NCI-H82 treated with DMSO at 0.1 percent for 48 hours (cell line): Measurements from ENCODE around the gene APOL1.
"Not testable (repeated sequence)": the region's sequence is repeated elsewhere in the genome, so short reads cannot be mapped to it uniquely, and the experiment has no call there.

Experiments used
- DNase-seq: peaks from one replicate; lab custom pipeline; 2025; ENCODE audit not compliant: unreplicated experiment; lab: John Stamatoyannopoulos, UW

APOL1 gene

DNA sequence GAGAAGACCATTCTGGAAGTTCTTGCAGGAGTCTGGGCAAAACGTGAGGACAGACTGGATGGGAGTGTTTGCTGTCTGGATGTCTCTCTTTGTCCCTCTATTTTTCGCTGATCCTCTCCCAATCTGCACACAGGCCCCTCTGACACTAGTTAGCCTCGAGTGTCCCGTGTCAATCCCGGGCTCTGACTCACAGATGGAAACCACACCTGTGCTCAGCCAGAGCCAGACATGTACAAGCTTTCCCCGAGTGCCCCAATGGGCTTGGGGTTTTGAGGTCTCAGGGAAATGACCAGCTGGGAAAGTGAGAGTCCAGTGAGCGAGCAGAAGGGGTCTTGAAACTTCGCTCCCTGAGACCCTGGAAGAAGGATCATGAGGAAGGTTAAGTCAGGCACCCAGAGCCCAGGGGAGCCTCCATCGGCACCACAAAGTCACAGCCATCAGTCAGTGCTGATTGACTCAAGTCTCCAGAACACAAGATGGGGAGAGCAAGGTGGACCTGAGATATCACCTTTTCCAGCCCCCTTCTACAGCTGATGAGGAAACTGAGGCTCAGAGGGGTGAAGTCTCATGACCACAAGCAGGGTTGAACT is 27.5 kb upstream of the APOL1 start:
- no peak for DNase-seq

DNA sequence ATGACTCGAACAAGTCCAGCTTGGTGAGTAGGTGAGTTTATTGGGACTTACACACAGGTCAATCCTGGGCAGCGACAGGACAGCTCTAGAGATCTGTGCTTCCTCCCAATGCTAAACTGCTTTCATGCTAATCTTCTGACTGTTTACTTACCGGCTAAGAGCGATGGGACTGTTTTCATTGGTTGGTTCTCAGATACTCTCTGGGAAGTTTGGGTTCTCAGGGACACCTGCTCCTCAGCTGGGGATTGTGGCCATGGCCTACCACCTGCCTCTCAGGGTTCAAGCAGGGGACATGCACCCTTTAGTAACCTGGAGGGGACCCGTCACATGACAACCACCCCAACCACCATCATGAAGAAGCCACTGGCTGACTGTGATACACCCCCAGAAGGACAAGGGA is 26.7 kb upstream of the APOL1 start:
- no peak for DNase-seq

- DNase-seq: no peak
Observed at GRCh38 chr22:36227396-36227795, 25.5 kb upstream of the APOL1 start.

DNA sequence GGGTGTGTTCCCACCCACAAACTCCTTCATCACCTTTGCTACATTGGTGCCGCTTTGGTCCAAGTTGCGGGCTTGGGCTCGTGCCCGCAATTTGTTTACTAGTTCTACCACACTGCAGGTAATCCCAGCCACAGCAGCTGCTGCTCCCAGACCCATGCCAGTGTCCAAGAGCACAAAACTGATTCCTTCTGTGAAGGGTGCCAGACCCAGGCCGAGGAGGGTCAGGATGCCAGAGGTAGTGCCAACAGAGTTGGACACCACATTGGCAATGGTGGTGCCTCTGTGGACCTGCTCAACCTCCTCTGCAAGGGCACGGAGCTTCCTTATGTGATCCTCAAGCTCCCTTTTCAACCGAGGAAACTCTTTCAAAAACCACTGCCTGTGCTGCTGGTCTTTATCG is 25.1 kb upstream of the APOL1 start:
- no peak for DNase-seq

GRCh38 chr22:36228369-36228768 is 24.6 kb upstream of the APOL1 start:
- DNase-seq: not testable (repeated sequence)

DNA sequence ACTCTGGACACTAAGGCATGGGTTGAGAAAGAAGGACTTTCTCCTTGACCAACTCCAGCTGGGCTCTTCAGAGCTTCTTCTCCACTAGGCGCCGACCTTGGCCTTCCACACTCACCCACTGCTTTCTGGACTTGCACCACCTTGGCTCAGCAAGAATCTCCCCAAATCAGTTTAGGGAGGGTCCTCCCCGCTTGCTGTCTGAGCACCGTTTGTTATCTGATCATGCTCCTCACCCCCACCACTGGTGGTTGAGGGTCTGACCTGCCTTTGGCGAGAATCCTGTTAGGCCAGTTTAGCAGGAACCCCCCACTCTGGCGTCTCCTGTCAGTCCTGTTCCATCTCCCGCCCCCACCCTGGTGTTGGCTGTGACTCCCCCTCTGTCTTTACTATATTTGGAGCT is 24.0 kb upstream of the APOL1 start:
- no peak for DNase-seq

DNA sequence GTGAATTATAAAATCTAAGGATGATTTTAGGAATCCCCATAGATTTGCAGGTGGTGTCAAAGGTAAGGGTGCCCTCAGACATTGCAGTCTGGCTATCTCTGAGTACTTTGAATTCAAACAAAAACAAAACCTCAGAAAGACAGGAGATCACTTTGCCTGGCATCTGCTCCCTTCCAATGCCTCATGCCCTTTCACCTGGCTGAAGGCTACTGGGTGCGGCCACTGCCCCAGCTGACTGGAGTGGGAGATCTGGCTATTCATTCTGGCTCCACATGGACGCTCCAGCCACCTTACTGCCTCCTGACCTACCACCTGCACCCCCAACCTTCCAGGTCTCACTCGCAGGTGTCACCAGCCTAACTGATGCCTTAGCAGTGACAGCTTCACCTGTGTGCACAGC is 23.3 kb upstream of the APOL1 start:
- DNase-seq: not testable (repeated sequence)

- not testable (repeated sequence) for DNase-seq
Observed at GRCh38 chr22:36231051-36231450, 21.9 kb upstream of the APOL1 start.

DNA sequence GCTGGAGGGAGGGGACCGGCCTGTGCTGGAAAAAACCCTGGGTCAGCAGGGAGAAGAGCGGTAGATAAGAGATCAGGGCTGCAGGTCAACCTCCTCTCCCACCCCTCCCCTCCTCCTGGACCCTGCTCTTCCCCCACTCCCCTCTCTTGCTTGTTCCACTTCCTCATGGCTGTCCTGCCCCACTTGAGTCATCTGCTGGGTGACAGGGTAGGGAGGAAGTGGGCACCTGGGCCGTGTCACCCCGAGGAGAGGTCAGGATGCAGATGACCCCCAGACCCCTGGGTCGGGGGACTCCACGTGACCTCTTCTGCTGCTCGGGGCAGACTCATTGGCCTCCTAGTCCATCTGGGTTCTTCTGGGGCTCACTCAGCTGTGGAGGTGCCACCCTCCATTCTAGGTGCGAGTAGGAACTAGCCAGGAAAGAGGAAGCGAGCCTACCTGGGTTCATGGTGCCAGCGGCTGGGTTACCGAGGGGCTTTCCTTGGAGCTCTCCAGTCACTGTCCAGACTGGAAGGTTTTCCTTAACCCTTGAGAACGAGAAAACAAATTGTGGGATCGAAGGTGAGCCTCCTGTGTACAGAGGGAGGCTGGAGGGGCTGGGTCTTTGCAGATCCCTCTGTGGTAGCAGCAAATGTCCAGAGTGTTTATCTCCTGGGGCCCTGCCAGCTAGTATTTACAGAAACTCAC is 20.1 kb upstream of the APOL1 start:
- no peak for DNase-seq

GRCh38 chr22:36233796-36234195 is 19.1 kb upstream of the APOL1 start:
- no peak for DNase-seq

DNA sequence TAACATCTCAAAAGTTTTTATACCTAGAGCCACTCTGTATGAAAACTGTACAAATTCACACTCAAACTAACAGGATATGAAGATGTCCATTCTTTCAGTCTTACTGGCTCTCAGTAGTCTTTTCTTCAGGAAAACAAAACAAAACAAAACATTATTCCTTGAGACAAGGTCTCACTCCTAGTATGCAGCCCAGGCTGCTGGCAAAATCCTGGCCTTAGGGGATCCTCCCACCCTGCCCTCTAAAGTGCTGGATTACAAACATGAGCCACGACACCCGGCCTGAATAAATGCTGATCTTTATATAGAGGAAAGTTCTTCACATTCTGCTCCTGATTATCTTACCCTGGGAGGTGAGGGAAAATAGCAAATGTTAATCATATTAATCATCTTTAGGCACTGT is 18.7 kb upstream of the APOL1 start:
- no peak for DNase-seq

GRCh38 chr22:36234919-36235318 is 18.0 kb upstream of the APOL1 start:
- DNase-seq: no peak

GRCh38 chr22:36235585-36235984 is 17.3 kb upstream of the APOL1 start:
- DNase-seq: no peak

DNA sequence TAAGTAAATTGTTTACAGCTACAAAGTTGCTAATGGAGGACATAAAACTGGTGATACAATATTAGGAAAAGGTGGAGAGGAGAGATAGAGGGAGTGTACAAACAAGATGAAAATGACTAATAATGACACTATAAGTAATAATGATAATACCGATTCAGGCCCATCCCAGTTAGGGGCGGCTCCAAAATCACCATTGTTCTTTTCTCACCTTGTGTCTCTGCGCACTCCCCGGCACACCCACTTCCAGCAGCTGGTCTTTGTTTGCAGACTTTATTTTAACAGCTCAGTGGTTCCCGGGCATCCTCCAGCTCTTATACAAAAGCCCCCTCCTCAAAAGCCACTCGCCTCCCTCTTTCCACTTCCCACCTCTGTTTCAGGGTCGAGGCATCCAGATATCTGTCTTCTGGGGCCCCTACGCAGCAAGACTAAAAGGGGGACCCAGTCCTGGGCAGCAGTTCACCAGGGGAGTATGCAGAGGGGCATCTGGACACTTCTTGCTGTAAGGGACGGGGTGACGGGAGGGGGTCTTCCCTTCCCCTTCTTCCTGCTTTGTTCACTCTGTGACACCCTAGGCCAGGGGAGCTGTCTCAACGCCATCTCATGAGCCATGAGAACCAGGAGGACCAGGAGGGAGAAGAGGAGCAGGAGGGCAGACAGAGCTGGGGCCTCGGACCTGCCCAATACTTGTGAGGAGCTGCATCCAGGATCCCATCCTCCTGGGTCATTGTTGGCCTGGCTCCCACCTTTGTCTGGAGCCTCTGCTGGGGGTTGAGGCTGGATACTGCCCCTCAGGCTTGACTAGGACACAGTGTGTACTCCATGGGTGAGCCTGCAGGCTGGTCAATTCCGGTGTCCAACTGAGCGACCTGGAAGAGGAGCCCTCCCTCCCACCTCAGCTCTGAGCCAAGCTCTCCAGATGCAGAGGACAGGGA is 16.3 kb upstream of the APOL1 start:
- no peak for DNase-seq

- DNase-seq: no peak
Observed at GRCh38 chr22:36237462-36238372, 15.2 kb upstream of the APOL1 start.

DNA sequence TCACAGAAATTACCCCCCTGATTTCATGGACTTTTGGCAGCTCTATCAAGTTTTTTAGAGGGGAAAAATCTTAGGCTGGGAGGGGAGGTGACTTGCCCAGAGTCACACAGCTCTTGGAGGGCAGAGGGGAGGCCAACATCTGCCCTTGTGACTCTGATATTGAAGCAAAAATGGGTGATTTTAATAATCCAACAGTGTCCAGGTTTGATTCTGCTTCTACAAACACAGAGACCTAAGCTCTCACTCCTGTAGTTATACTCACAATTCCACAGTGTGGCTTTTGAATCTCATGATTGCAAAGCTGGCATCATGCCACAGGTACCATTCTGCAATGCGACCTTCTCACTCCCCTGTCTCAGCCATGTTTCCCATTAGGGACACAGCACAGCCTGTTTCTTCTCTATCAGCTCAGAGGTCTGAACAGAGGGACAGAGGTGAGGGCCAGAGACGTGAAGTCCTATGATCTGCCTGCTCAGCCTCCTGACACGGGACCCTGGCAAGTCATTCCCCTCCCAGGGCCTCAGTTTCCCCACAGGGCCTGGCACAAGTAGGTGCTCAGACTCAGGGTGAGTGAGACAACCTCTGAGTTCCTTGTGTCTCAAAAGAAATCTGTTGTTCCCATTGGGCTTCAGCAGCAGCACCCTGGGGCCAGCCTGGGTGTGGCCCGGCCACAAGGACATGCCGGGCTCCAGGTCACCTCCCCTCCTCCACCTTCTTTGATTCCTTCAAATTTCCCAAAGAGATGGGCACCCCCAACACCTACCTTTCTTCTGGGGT is 14.4 kb upstream of the APOL1 start:
- no peak for DNase-seq

- DNase-seq: no peak
Observed at GRCh38 chr22:36239150-36239400, 13.9 kb upstream of the APOL1 start.

DNA sequence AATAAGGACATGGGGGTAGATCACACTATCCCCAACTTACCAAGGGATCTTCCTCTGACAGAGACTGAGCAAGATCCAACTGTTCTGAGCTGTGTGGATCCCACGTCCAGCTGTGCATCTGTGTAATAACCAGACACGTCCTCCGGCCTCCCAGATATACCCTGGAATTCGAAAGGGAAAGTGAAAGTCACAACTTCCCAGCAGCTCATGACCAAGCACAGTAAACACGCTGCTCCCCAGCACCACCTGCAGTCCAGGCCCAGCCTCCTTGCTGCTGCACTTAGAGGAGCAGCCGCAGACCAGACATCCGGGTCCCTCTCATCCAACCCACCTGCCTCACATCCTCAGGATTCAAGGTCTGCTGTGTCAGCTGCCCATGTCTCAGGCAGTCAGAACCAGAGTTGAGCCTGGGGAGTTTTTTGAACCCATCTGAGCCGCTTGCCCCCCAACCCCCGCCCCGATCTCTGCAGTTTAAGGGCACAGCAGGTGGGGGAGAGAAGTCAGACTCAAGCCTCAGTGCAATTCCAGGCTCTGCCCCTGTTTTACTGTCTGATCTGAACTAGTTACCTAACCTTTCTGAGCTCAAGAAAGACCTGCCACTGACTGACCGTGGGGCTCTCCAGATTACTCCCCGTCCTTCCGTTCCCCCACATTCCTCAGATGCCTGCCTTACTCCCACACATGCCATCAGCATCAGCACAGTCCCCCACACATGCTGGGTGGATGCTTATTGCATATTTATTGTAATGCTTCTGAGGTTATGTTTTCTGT is 13.3 kb upstream of the APOL1 start, which contains the start of gene APOL2:
Gene APOL2, minus strand, starts transcription at position 127 of the 771 bp plus-strand sequence. CDS start 6,365 bp downstream, outside the sequence.
- no peak for DNase-seq

GRCh38 chr22:36243986-36244385 is 8.9 kb upstream of the APOL1 start:
- DNase-seq: no peak
